H9 (cell line): ENCODE data around the gene CMSS1. TPM values are rescaled to one million over a fixed set of nuclear protein-coding genes. Genes with fewer than 3 reads are reported as not detected.

Source experiments
- DNase-seq: peaks from one replicate; pipeline ENCODE4 v3.0.0-alpha.2; 2017
- H2AFZ ChIP-seq: one replicate; pipeline ENCODE4 v1.6.1; 2013; ENCODE audit warnings: mild to moderate bottlenecking, low read length, control low read depth, moderate library complexity
- H2AK5ac ChIP-seq: 2 replicates; pipeline ENCODE4 v1.6.1; 2013; ENCODE audit warnings: low read length, control low read depth, mixed read lengths; ENCODE audit not compliant: insufficient read length
- H2BK120ac ChIP-seq: one replicate; pipeline ENCODE4 v1.6.1; 2013; ENCODE audit warnings: low read depth, mild to moderate bottlenecking, low read length, control low read depth, inconsistent platforms; ENCODE audit not compliant: poor library complexity, severe bottlenecking
- H2BK12ac ChIP-seq: 2 replicates; pipeline ENCODE4 v1.6.1; 2013; ENCODE audit warnings: low read length, control low read depth, mixed read lengths, low read depth; ENCODE audit not compliant: insufficient read length
- H2BK15ac ChIP-seq: 2 replicates; pipeline ENCODE4 v1.6.1; 2013; ENCODE audit warnings: low read depth, low read length, control low read depth
- H2BK20ac ChIP-seq: one replicate; pipeline ENCODE4 v1.6.1; 2013; ENCODE audit warnings: low read depth, mild to moderate bottlenecking, low read length, control low read depth, inconsistent platforms; ENCODE audit not compliant: poor library complexity, severe bottlenecking
- H2BK5ac ChIP-seq: 2 replicates; pipeline ENCODE4 v1.6.1; 2013; ENCODE audit warnings: low read length, control low read depth, mixed read lengths; ENCODE audit not compliant: insufficient read length
- H3K14ac ChIP-seq: 2 replicates; pipeline ENCODE4 v1.6.1; 2013; ENCODE audit warnings: low read length, control low read depth; ENCODE audit not compliant: insufficient read depth
- H3K18ac ChIP-seq: 2 replicates; pipeline ENCODE4 v1.6.1; 2013; ENCODE audit warnings: low read depth, mild to moderate bottlenecking, mixed read lengths, low read length, control low read depth; ENCODE audit not compliant: insufficient read length
- H3K23ac ChIP-seq: 2 replicates; pipeline ENCODE4 v1.6.1; 2013; ENCODE audit warnings: low read length, control low read depth, mixed read lengths, low read depth; ENCODE audit not compliant: insufficient read length
- H3K23me2 ChIP-seq: 2 replicates; pipeline ENCODE4 v1.6.1; 2013; ENCODE audit warnings: low read depth, mild to moderate bottlenecking, mixed read lengths, low read length, control low read depth; ENCODE audit not compliant: insufficient read length, poor library complexity, severe bottlenecking
- H3K27ac ChIP-seq: 2 replicates; pipeline ENCODE4 v1.5.1; 2013; ENCODE audit warnings: low read length, control low read depth, mixed read lengths, low read depth; ENCODE audit not compliant: insufficient read length
- H3K27me3 ChIP-seq: 2 replicates; pipeline ENCODE4 v1.6.1; 2013; ENCODE audit warnings: low read length, control low read depth, inconsistent platforms; ENCODE audit not compliant: insufficient read depth
- H3K4ac ChIP-seq: 2 replicates; pipeline ENCODE4 v1.6.1; 2013; ENCODE audit warnings: low read depth, mild to moderate bottlenecking, control low read depth, inconsistent platforms, low read length, moderate library complexity
- H3K4me1 ChIP-seq: 2 replicates; pipeline ENCODE4 v1.6.1; 2013; ENCODE audit warnings: low read length, control low read depth, inconsistent platforms; ENCODE audit not compliant: insufficient read depth
- H3K4me2 ChIP-seq: 2 replicates; pipeline ENCODE4 v1.6.1; 2013; ENCODE audit warnings: low read length, control low read depth, mixed read lengths; ENCODE audit not compliant: insufficient read length, insufficient read depth
- H3K56ac ChIP-seq: 2 replicates; pipeline ENCODE4 v1.6.1; 2013; ENCODE audit warnings: low read depth, mild to moderate bottlenecking, mixed read lengths, low read length, control low read depth; ENCODE audit not compliant: insufficient read length
- H3K79me1 ChIP-seq: 2 replicates; pipeline ENCODE4 v1.6.1; 2013; ENCODE audit warnings: low read depth, mild to moderate bottlenecking, moderate library complexity, low read length, control low read depth, inconsistent platforms; ENCODE audit not compliant: insufficient read depth, poor library complexity, severe bottlenecking
- H3K79me2 ChIP-seq: 2 replicates; pipeline ENCODE4 v1.6.1; 2013; ENCODE audit warnings: low read length, control low read depth, inconsistent platforms; ENCODE audit not compliant: insufficient read depth
- H3K9ac ChIP-seq: 2 replicates; pipeline ENCODE4 v1.6.1; 2013; ENCODE audit warnings: low read length, control low read depth, mixed read lengths; ENCODE audit not compliant: insufficient read length; ENCODE audit errors: extremely low read depth
- H3K9me3 ChIP-seq: one replicate; pipeline ENCODE4 v1.6.1; 2013; ENCODE audit warnings: low read depth, low read length, inconsistent platforms; ENCODE audit not compliant: control insufficient read depth
- H3T11ph ChIP-seq: one replicate; pipeline ENCODE4 v1.6.1; 2013; ENCODE audit warnings: mild to moderate bottlenecking, low read length, control low read depth, inconsistent platforms
- H4K20me1 ChIP-seq: one replicate; pipeline ENCODE4 v1.6.1; 2013; ENCODE audit not compliant: control insufficient read depth, insufficient read length, insufficient read depth
- H4K5ac ChIP-seq: 2 replicates; pipeline ENCODE4 v1.6.1; 2013; ENCODE audit warnings: low read depth, mild to moderate bottlenecking, mixed read lengths, low read length, control low read depth; ENCODE audit not compliant: insufficient read length
- H4K8ac ChIP-seq: replicated peaks from 2 replicates; pipeline ENCODE4 v1.6.1; 2013; ENCODE audit warnings: low read length, control low read depth, mixed read lengths, low read depth; ENCODE audit not compliant: insufficient read length
- H4K91ac ChIP-seq: 2 replicates; pipeline ENCODE4 v1.6.1; 2013; ENCODE audit warnings: low read depth, mild to moderate bottlenecking, moderate library complexity, mixed read lengths, low read length, control low read depth; ENCODE audit not compliant: insufficient read length
- H3K27ac Mint-ChIP-seq, 3 experiments: 2 replicates in 2 of 3; 3 replicates in 1 of 3; pipeline ENCODE4 v1.8.0; 2020 to 2021; ENCODE audit warnings: mixed read lengths in 3 of 3, mild to moderate bottlenecking in 1 of 3, moderate library complexity in 1 of 3
- H3K27me3 Mint-ChIP-seq: 2 replicates; pipeline ENCODE4 v1.8.0; 2021; ENCODE audit warnings: low read depth, mild to moderate bottlenecking, moderate library complexity, mixed read lengths
- H3K36me3 Mint-ChIP-seq, 3 experiments: 2 replicates in 2 of 3; 3 replicates in 1 of 3; pipeline ENCODE4 v1.8.0; 2020 to 2021; ENCODE audit warnings: low read depth in 3 of 3, mixed read lengths in 3 of 3; ENCODE audit not compliant: insufficient read depth in 1 of 3
- H3K4me1 Mint-ChIP-seq, 2 experiments: 2 replicates each; pipeline ENCODE4 v1.8.0; 2020; ENCODE audit warnings: mixed read lengths in 2 of 2
- H3K4me3 Mint-ChIP-seq, 2 experiments: 2 replicates in 1 of 2; 3 replicates in 1 of 2; pipeline ENCODE4 v1.8.0; 2020 to 2021; ENCODE audit warnings: mild to moderate bottlenecking in 2 of 2, mixed read lengths in 2 of 2, moderate library complexity in 1 of 2
- H3K9me3 Mint-ChIP-seq, 2 experiments: 2 replicates in 1 of 2; 3 replicates in 1 of 2; pipeline ENCODE4 v1.8.0; 2020; ENCODE audit warnings: mild to moderate bottlenecking in 2 of 2, mixed read lengths in 2 of 2, moderate library complexity in 1 of 2
- WGBS: extraction: QIAGEN DNeasy Blood & Tissue Kit; methylation state at CpG from one replicate; pipeline ENCODE4 v1.1.7; 2013; ENCODE audit warnings: missing lambda C conversion rate, low lambda C conversion rate, mixed read lengths; ENCODE audit not compliant: insufficient read length; ENCODE audit errors: extremely low coverage; 5-methylcytosine and 5-hydroxymethylcytosine counted together
- total RNA-seq: library from RNA; stranded (reverse); gene quantifications from 2 replicates; pipeline ENCODE4 v1.2.1, GENCODE V29; 2021
- TF ChIP-seq, protein P1 (sequence below): fragments of 200-600 bp; sonication (generic); conservative IDR thresholded peaks from 3 replicates; pipeline ENCODE4 v1.8.0; 2021; ENCODE audit warnings: antibody characterized with exemption, mild to moderate bottlenecking

CMSS1 gene
- total RNA-seq, 1 experiment from 2014 or later = 61.8 TPM

DNA sequence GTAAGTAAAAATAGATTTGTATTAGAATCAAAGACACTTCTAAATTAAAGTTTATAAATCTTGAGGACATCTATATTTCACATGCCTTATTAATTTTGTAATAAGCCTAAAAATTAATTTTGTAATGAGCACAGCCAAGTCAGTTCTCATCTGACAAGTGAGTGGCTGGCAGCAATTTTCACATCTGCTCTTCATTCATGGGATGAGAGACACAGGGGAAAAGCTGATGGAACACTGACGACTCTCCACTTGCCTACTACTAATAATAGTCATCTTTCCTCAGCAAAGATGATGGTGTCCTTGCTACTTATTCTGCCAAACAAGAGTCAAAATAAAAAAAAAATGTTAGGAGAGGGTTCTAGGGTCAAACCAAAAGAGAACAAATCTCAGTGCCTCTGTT is 14.4 kb upstream of the CMSS1 start:
- Histone ChIP-seq H3K4me1 (no peaks in the 10 kb centered on the region), H3K4ac (no peak overlapping the region), H3K4me2 (no peak overlapping the region), H3K18ac (no peak overlapping the region), H3K56ac (no peak overlapping the region), H3K23me2 (no peaks in the 10 kb centered on the region), H2AFZ (no peak overlapping the region), H3K23ac (no peak overlapping the region), H4K91ac (no peak overlapping the region), H2BK20ac (no peak overlapping the region), H3K79me1 (no peaks in the 10 kb centered on the region), H2BK5ac (no peak overlapping the region), H4K5ac (no peak overlapping the region), H4K8ac (no peak overlapping the region), H4K20me1 (no peaks in the 10 kb centered on the region), H2BK15ac (no peak overlapping the region), H3T11ph (no peak overlapping the region), H3K27ac (no peak overlapping the region), H2BK12ac (no peak overlapping the region), H2AK5ac (no peak overlapping the region), H3K9ac (no peak overlapping the region), H3K9me3 (peaks cover 21% of the 10 kb centered on the region), H3K14ac (no peak overlapping the region), H3K27me3 (no peaks in the 10 kb centered on the region; the same call in 1 of the 2 replicates), H3K79me2 (no peaks in the 10 kb centered on the region), H2BK120ac (no peak overlapping the region)
- 0 out of 4 replicates have a peak, but pooled peaks cover 0 to 2% of the 10 kb centered on the region in 2 experiments for H3K4me1 Mint-ChIP-seq
- no peak for DNase-seq
- peaks cover 34 to 36% of the 10 kb centered on the region in 2 experiments for H3K9me3 Mint-ChIP-seq
- no CpG with 5 or more reads among the region's 1 CpG for WGBS
- TF ChIP-seq, protein P1, sequence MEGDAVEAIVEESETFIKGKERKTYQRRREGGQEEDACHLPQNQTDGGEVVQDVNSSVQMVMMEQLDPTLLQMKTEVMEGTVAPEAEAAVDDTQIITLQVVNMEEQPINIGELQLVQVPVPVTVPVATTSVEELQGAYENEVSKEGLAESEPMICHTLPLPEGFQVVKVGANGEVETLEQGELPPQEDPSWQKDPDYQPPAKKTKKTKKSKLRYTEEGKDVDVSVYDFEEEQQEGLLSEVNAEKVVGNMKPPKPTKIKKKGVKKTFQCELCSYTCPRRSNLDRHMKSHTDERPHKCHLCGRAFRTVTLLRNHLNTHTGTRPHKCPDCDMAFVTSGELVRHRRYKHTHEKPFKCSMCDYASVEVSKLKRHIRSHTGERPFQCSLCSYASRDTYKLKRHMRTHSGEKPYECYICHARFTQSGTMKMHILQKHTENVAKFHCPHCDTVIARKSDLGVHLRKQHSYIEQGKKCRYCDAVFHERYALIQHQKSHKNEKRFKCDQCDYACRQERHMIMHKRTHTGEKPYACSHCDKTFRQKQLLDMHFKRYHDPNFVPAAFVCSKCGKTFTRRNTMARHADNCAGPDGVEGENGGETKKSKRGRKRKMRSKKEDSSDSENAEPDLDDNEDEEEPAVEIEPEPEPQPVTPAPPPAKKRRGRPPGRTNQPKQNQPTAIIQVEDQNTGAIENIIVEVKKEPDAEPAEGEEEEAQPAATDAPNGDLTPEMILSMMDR = no peak
- peaks cover 1% of the 10 kb centered on the region; the same call in 1 of the 2 replicates for H3K27me3 Mint-ChIP-seq
- peaks cover 12 to 25% (median 19%) of the 10 kb centered on the region in 3 experiments for H3K36me3 Mint-ChIP-seq
- H3K27ac Mint-ChIP-seq = no peak overlapping the region
- no peak overlapping the region for H3K4me3 Mint-ChIP-seq
